AG04449 (cell line): ENCODE measurements around the gene NOTCH2NLA.
"Not testable (repeated sequence)": the region's sequence is repeated elsewhere in the genome, so short reads cannot be mapped to it uniquely, and the experiment has no call there.

Experiments
- CTCF ChIA-PET: fragments of 350-600 bp; formaldehyde crosslinking; extraction: SDS; loops from one replicate; lab custom pipeline; 2021; ENCODE audit warnings: antibody characterized with exemption; lab: Yijun Ruan, JAX
- POLR2A ChIA-PET: fragments of 400-600, 350-600 bp; formaldehyde crosslinking; extraction: SDS; loops from one replicate; lab custom pipeline; 2020; ENCODE audit warnings: antibody characterized with exemption, inconsistent platforms; lab: Yijun Ruan, JAX
- DNase-seq: peaks from one replicate; pipeline ENCODE4 v3.0.0-alpha.2; 2010; ENCODE audit warnings: low read depth, low spot score
- H3K4me3 ChIP-seq: 2 replicates; pipeline ENCODE4 v1.5.1; 2011; ENCODE audit warnings: low read depth, mild to moderate bottlenecking, control low read depth, low read length

The NOTCH2NLA gene

DNA sequence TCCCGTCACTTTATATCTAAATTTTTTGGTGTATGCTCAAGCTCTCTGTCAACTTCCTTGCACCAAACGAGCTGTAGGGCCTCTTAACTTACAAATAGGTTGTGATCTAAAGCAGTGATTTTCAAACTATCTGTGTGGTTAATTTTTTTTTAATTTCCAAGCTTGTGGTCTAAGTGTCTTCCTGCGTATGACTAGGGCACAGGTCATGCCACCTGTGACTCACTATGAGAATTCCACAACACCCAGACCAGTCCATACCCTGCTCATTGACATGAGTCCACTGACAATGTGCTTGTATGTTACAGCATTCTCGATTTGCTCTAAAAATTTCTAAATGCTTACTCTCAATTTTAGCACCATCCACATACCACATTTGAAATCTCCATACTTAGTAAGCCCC is 19.8 kb upstream of the NOTCH2NLA start:
- CTCF ChIA-PET, result not testable (repeated sequence)

GRCh38 chr1:146236626-146237025 is 7.8 kb upstream of the NOTCH2NLA start:
- POLR2A ChIA-PET, CTCF ChIA-PET: not testable (repeated sequence)

More for the DNA sequence above, 19.8 kb upstream of the NOTCH2NLA start:
- DNase-seq, H3K4me3 ChIP-seq, POLR2A ChIA-PET: not testable (repeated sequence)

GRCh38 chr1:146236026-146236601 is 7.3 kb upstream of the NOTCH2NLA start:
- CTCF ChIA-PET, POLR2A ChIA-PET, DNase-seq, H3K4me3 ChIP-seq: not testable (repeated sequence)

More at GRCh38 chr1:146236626-146237025, 7.8 kb upstream of the NOTCH2NLA start:
- DNase-seq, H3K4me3 ChIP-seq: not testable (repeated sequence)

DNA sequence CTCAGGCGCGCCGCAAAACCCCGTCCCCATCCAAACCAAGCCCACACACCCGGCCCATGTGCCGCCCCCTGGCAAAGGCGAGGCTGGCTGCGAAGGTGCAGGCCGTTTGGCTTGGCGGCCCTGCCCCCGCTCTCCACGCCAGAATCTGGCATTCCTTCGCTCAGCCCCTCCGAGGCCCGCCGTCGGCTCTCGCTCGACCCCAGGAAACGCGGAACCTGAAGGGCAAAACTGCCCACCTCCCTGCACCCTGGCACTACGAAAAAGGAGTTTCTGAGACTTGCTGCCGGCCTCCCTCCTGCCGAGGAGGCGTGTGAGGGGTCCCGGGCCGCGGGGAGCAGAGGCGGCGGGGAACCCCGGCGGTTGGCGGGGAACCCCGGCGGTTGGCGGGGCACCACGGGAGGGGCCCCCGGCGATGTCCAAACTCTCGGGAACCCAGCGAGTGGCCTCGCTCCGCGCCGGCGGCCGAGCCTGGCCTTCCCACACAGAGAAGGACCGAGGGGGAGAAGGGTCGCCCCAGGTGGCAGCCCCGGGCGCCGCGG is 608 bp downstream of the NOTCH2NLA start:
- DNase-seq, CTCF ChIA-PET, POLR2A ChIA-PET: not testable (repeated sequence)

DNA sequence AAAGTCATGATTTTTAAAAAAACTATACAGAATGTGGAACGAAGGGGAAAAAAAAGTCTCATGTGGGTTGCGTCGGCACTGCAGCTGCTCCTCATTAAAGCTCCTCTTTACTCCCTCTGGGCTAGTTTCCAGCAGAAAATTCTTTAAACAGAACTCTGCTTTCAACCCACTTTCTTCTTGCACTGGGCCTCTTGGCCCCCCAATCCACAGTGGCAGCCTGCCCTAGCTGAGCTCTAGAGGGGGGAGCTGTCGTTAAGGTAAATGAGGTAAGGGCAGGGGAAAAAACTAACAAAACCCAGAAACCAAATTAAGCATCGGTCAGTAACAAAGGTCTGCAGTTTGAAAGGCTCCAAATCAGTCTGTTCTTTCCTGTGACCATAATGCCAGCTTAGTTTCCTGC is 54.3 kb downstream of the NOTCH2NLA start:
- POLR2A ChIA-PET, CTCF ChIA-PET, DNase-seq, H3K4me3 ChIP-seq: not testable (repeated sequence)

More for the DNA sequence above, 608 bp downstream of the NOTCH2NLA start:
- H3K4me3 ChIP-seq, result peak overlapping the region; percentile 54

DNA sequence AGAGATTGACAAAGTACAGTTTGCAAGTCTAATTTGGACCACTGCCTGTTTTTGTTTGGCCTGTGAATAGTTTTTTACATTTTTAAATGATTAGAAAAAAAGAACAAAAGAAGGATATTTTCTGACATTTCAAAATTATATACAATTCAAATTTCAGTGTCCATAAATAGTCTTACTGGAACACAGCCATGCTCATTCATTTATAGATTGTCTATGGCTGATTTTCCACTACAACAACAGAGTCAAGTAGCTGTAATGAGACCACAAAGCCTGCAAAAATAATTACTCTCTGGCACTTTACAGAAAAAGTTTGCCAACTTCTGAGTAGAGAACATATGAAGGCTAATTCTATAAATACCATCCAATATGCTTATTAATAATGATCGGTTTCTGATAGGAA is 61.1 kb downstream of the NOTCH2NLA start:
- POLR2A ChIA-PET, DNase-seq, CTCF ChIA-PET, H3K4me3 ChIP-seq: not testable (repeated sequence)

DNA sequence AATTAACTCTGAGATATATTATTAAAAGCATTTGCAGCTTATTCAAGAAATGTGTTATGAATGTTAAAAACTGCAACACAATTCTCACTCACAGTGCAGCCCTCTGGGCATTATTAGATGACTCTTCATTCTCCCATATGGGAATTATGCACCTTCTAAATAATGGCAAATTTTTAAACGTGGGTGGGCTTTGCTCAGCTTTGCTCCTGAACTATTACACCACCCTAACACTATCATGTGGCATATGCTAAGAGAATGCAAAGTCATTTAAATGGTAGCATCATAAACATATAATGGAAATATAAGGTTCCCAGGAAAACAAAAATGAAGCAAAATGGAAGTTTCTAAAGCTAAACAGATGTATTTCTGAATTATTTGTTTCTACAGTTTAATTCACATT is 61.5 kb downstream of the NOTCH2NLA start:
- CTCF ChIA-PET, POLR2A ChIA-PET: not testable (repeated sequence)

GRCh38 chr1:146144465-146144864 is 84.4 kb downstream of the NOTCH2NLA start, which contains the start of gene NBPF10:
Gene NBPF10 (minus strand): TSS chr1:146144804. CDS start chr1:146144769, 35 bp downstream.
- CTCF ChIA-PET, result not testable (repeated sequence)

More for the DNA sequence above, 61.5 kb downstream of the NOTCH2NLA start:
- H3K4me3 ChIP-seq, DNase-seq: not testable (repeated sequence)

More at GRCh38 chr1:146144465-146144864, 84.4 kb downstream of the NOTCH2NLA start, which contains the start of gene NBPF10:
- H3K4me3 ChIP-seq, DNase-seq, POLR2A ChIA-PET: not testable (repeated sequence)
